ENCODE measurements around the gene DLGAP5.

GRCh38 chr14:55207832-55208231 lies 16.4 kb upstream of the DLGAP5 start:
- no peak for TF ChIP-seq ARNT (IDR thresholded peaks at IDR 0.05)
- TF ChIP-seq NFRKB (IDR thresholded peaks at IDR 0.05), result no peak
- no peak for TF ChIP-seq HDGF (IDR thresholded peaks at IDR 0.05; ENCODE audit: borderline replicate concordance)
- TF ChIP-seq PKNOX1 (IDR thresholded peaks at IDR 0.05), result no peak
- no peak for TF ChIP-seq FOXK2 (IDR thresholded peaks at IDR 0.05)
- no peak for TF ChIP-seq FOXM1 (IDR thresholded peaks at IDR 0.05; ENCODE audit: borderline replicate concordance)
- TF ChIP-seq ZNF384 (IDR thresholded peaks at IDR 0.05), result no peak
- no peak for TF ChIP-seq FOXA1 (IDR thresholded peaks at IDR 0.05)
- no peak for TF ChIP-seq SUZ12 (IDR thresholded peaks at IDR 0.05)
- no peak for TF ChIP-seq TARDBP (IDR thresholded peaks at IDR 0.05)
- TF ChIP-seq SP1 (IDR thresholded peaks at IDR 0.05), result no peak
